Stomach (tissue), 9 donors: ENCODE measurements around the gene MCF2L2. TPM values are rescaled to one million over a fixed set of nuclear protein-coding genes. Genes with fewer than 3 reads are reported as not detected.

Experiments
- DNase-seq, 2 donors: peaks; one replicate each; pipeline versions ENCODE4 v3.0.0 to v3.0.0-alpha.2; 2013 to 2019
- H3K27ac ChIP-seq, 5 donors: fragments of 200-600 bp in 4 of 5; sonication (generic) in 4 of 5; one replicate each; pipeline ENCODE4 v1.5.1; 2013 to 2019; ENCODE audit warnings: mild to moderate bottlenecking in 1 of 5, moderate library complexity in 1 of 5
- H3K27me3 ChIP-seq, 3 donors: fragments of 200-600 bp; sonication (generic); one replicate each; pipeline ENCODE4 v1.5.1; 2017 to 2019; ENCODE audit warnings: mixed run types in 1 of 3
- H3K36me3 ChIP-seq, 4 donors: fragments of 200-600 bp; sonication (generic); 1 replicate in 3 of 4; 2 replicates in 1 of 4; pipeline ENCODE4 v1.5.1; 2016 to 2019
- H3K4me1 ChIP-seq, 4 donors: fragments of 200-600 bp; sonication (generic); one replicate each; pipeline ENCODE4 v1.5.1; 2016 to 2019
- H3K4me3 ChIP-seq, 4 donors: fragments of 200-600 bp; sonication (generic) in 3 of 4; one replicate each; pipeline ENCODE4 v1.5.1; 2016 to 2019; ENCODE audit warnings: mild to moderate bottlenecking in 1 of 4
- H3K9me3 ChIP-seq, 4 donors: fragments of 200-600 bp; sonication (generic); one replicate each; pipeline ENCODE4 v1.5.1; 2016 to 2019
- CTCF ChIP-seq, 7 experiments: fragments of 450-650 bp in 4 of 7; fragments of 200-600 bp in 3 of 7; sonication (generic) in 3 of 7; IDR thresholded peaks; one replicate each; pipeline ENCODE4 v1.5.1; 2016 to 2019; ENCODE audit warnings: antibody characterized with exemption in 7 of 7, control low read depth in 2 of 7, mild to moderate bottlenecking in 1 of 7
- EP300 ChIP-seq: sonication (generic); formaldehyde crosslinking; IDR thresholded peaks from one replicate; pipeline ENCODE4 v1.6.1; 2017; ENCODE audit warnings: antibody characterized with exemption
- POLR2A ChIP-seq, 4 donors: fragments of 450-650 bp; IDR thresholded peaks; one replicate each; pipeline ENCODE4 v1.6.1; 2016; ENCODE audit warnings: antibody characterized with exemption in 4 of 4, control low read depth in 2 of 4, mild to moderate bottlenecking in 1 of 4, moderate library complexity in 1 of 4
- POLR2AphosphoS5 ChIP-seq, 3 donors: sonication (generic); formaldehyde crosslinking; IDR thresholded peaks; one replicate each; pipeline ENCODE4 v1.6.1; 2016; ENCODE audit warnings: antibody characterized with exemption in 3 of 3
- WGBS, 5 donors: extraction: QIAGEN DNeasy Blood & Tissue Kit in 3 of 5; methylation state at CpG; one replicate each; pipeline versions ENCODE4 v1.1.5 to v1.1.7; 2013 to 2018; 5-methylcytosine and 5-hydroxymethylcytosine counted together
- intact Hi-C: fragments of 100-400 bp; cut with DNase I; formaldehyde crosslinking; loops from one replicate; pipeline ENCODE4 v1.15.1; 2023; ENCODE audit warnings: low total_unique reads
- polyA plus RNA-seq, 3 donors: library from polyadenylated mRNA; stranded (reverse); fragments of 200-250 nt; gene quantifications; one replicate each; pipeline ENCODE4 v1.2.3, GENCODE V29; 2013
- total RNA-seq, 5 donors: library from RNA; depleted of rRNA; stranded (reverse); fragments of >200 nt; gene quantifications; one replicate each; pipeline versions ENCODE4 v1.1.0 to v1.2.3, GENCODE V29; 2014 to 2016
- donor health status: healthy with polysubstance abuse.
- donor health status: Bipolar disorder and iron deficiency.
- donor health status: healthy.

The MCF2L2 gene
- total and polyA plus RNA-seq, 8 donors = 0.05 to 2.0 (median 0.22) TPM; not detected in 2

- DNase-seq = no peak
- intact Hi-C loops = no loop called here
- H3K27ac ChIP-seq = no peak overlapping the region
Measured at GRCh38 chr3:183340222-183340621, 88.2 kb downstream of the MCF2L2 start.

GRCh38 chr3:183339461-183340086 lies 88.8 kb downstream of the MCF2L2 start:
- Histone ChIP-seq H3K27ac (no peak overlapping the region), H3K4me1 (no peaks in the 10 kb centered on the region), H3K36me3 (no peaks in the 10 kb centered on the region), H3K9me3 (no peaks in the 10 kb centered on the region), H3K4me3 (no peak overlapping the region), H3K27me3 (no peaks in the 10 kb centered on the region)
- intact Hi-C loops = no loop called here
- 85 to 88% (median 88%) methylated on average over 8 of the region's 8 CpGs for WGBS, 5 donors
- no peak for TF ChIP-seq POLR2A (IDR thresholded peaks at IDR 0.05)
- TF ChIP-seq CTCF (IDR thresholded peaks at IDR 0.05) = no peak
- no peak for TF ChIP-seq POLR2AphosphoS5 (IDR thresholded peaks at IDR 0.05)
- TF ChIP-seq EP300 = no peak
- DNase-seq = no peak

More at GRCh38 chr3:183340222-183340621, 88.2 kb downstream of the MCF2L2 start:
- H3K9me3 ChIP-seq = no peaks in the 10 kb centered on the region
- no peaks in the 10 kb centered on the region for H3K36me3 ChIP-seq
- no peak overlapping the region for H3K4me3 ChIP-seq
- H3K27me3 ChIP-seq = no peaks in the 10 kb centered on the region
- WGBS, 5 donors = 94 to 97% (median 96%) methylated on average over 2 of the region's 2 CpGs
- H3K4me1 ChIP-seq = no peaks in the 10 kb centered on the region
- TF ChIP-seq POLR2A (IDR thresholded peaks at IDR 0.05) = no peak
- no peak for TF ChIP-seq EP300
- TF ChIP-seq CTCF (IDR thresholded peaks at IDR 0.05) = no peak
- TF ChIP-seq POLR2AphosphoS5 (IDR thresholded peaks at IDR 0.05) = no peak

- intact Hi-C loops = no loop called here
- no peak for DNase-seq
- H3K4me3 ChIP-seq = no peak overlapping the region
- 90 to 96% (median 94%) methylated on average over 7 of the region's 7 CpGs for WGBS, 5 donors
- TF ChIP-seq POLR2AphosphoS5 (IDR thresholded peaks at IDR 0.05) (no peak), POLR2A (IDR thresholded peaks at IDR 0.05) (no peak), CTCF (IDR thresholded peaks at IDR 0.05) (no peak), EP300 (no peak)
- H3K27me3 ChIP-seq = no peaks in the 10 kb centered on the region
- H3K9me3 ChIP-seq = no peaks in the 10 kb centered on the region
- H3K4me1 ChIP-seq = no peaks in the 10 kb centered on the region
- no peak overlapping the region for H3K27ac ChIP-seq
- no peaks in the 10 kb centered on the region for H3K36me3 ChIP-seq
Measured at GRCh38 chr3:183338520-183338919, 89.9 kb downstream of the MCF2L2 start.

- Histone ChIP-seq H3K27me3 (no peaks in the 10 kb centered on the region), H3K4me1 (peaks cover 0 to 6% (median 2%) of the 10 kb centered on the region in 4 donors), H3K36me3 (no peaks in the 10 kb centered on the region), H3K9me3 (no peaks in the 10 kb centered on the region), H3K4me3 (no peak overlapping the region), H3K27ac (no peak overlapping the region)
- 81 to 91% (median 84%) methylated on average over 8 of the region's 8 CpGs for WGBS, 5 donors
- TF ChIP-seq POLR2AphosphoS5 (IDR thresholded peaks at IDR 0.05) (no peak), CTCF (IDR thresholded peaks at IDR 0.05) (no peak), EP300 (no peak), POLR2A (IDR thresholded peaks at IDR 0.05) (no peak)
- intact Hi-C loops = no loop called here
- no peak for DNase-seq
Measured at GRCh38 chr3:183332487-183332886, 95.9 kb downstream of the MCF2L2 start.
